GM18861 (cell line): ENCODE data around the gene VSTM2B.
"Not testable (repeated sequence)": the region's sequence is repeated elsewhere in the genome, so short reads cannot be mapped to it uniquely, and the experiment has no call there.

Experiments used
- ATAC-seq: cut with Tn5 transposase; IDR thresholded peaks from one replicate; pipeline ENCODE4 v1.9.1; 2021; ENCODE audit not compliant: unreplicated experiment

VSTM2B gene

GRCh38 chr19:29544656-29545360 lies 19.0 kb downstream of the VSTM2B start:
- ATAC-seq: no peak

GRCh38 chr19:29545447-29545846 lies 19.7 kb downstream of the VSTM2B start:
- not testable (repeated sequence) for ATAC-seq

- ATAC-seq: no peak
Observed at GRCh38 chr19:29545866-29546582, 20.2 kb downstream of the VSTM2B start.

- no peak for ATAC-seq
Observed at GRCh38 chr19:29546583-29547190, 20.9 kb downstream of the VSTM2B start.

- no peak for ATAC-seq
Observed at GRCh38 chr19:29547361-29547960, 21.7 kb downstream of the VSTM2B start.

- no peak for ATAC-seq
Observed at GRCh38 chr19:29547981-29548380, 22.2 kb downstream of the VSTM2B start.

- ATAC-seq: no peak
Observed at GRCh38 chr19:29548483-29549085, 22.8 kb downstream of the VSTM2B start.

GRCh38 chr19:29549105-29550070 lies 23.6 kb downstream of the VSTM2B start:
- ATAC-seq: no peak

- no peak for ATAC-seq
Observed at GRCh38 chr19:29550896-29551295, 25.1 kb downstream of the VSTM2B start.

GRCh38 chr19:29551774-29552173 lies 26.0 kb downstream of the VSTM2B start:
- ATAC-seq: no peak

- no peak for ATAC-seq
Observed at GRCh38 chr19:29552454-29553280, 26.9 kb downstream of the VSTM2B start.

- ATAC-seq: no peak
Observed at GRCh38 chr19:29554149-29554548, 28.4 kb downstream of the VSTM2B start.

GRCh38 chr19:29559110-29559509 lies 33.3 kb downstream of the VSTM2B start:
- not testable (repeated sequence) for ATAC-seq

GRCh38 chr19:29559743-29560142 lies 33.9 kb downstream of the VSTM2B start:
- ATAC-seq: no peak

GRCh38 chr19:29560313-29561075 lies 34.7 kb downstream of the VSTM2B start:
- no peak for ATAC-seq

- ATAC-seq: no peak
Observed at GRCh38 chr19:29561601-29562000, 35.8 kb downstream of the VSTM2B start.

- no peak for ATAC-seq
Observed at GRCh38 chr19:29562299-29563297, 36.8 kb downstream of the VSTM2B start.
